OCI-LY3 (cell line): ENCODE data around the gene AQP2.

Experiments
- H2AFZ ChIP-seq: fragments of 200-600, 300-600 bp; shearing (Covaris generic); 2 replicates; pipeline ENCODE4 v1.6.0; 2014; ENCODE audit warnings: antibody characterized with exemption, low read depth, low read length
- H3K27ac ChIP-seq: fragments of 200-600, 300-600 bp; sonication (generic); 2 replicates; pipeline ENCODE4 v1.5.1; 2014; ENCODE audit warnings: mild to moderate bottlenecking, low read length, moderate library complexity, mixed read lengths
- H3K27me3 ChIP-seq: fragments of 200-600, 300-600 bp; sonication (generic); 2 replicates; pipeline ENCODE4 v1.6.1; 2014; ENCODE audit warnings: low read depth, low read length, mixed read lengths
- H3K36me3 ChIP-seq: fragments of 200-600, 300-600 bp; sonication (generic); replicated peaks from 2 replicates; pipeline ENCODE3; 2014; ENCODE audit warnings: low read depth, low read length, mixed read lengths
- H3K4me1 ChIP-seq: fragments of 300-600, 200-600 bp; sonication (generic); 2 replicates; pipeline ENCODE4 v1.6.1; 2014; ENCODE audit warnings: low read length, mixed read lengths
- H3K4me2 ChIP-seq: fragments of 200-600, 300-600 bp; sonication (generic); 2 replicates; pipeline ENCODE4 v1.6.1; 2014; ENCODE audit warnings: low read length, mixed read lengths
- H3K4me3 ChIP-seq: fragments of 300-600, 200-600 bp; sonication (generic); 2 replicates; pipeline ENCODE4 v1.5.1; 2014; ENCODE audit warnings: antibody characterized with exemption, mild to moderate bottlenecking, low read length, moderate library complexity
- H3K79me2 ChIP-seq: fragments of 300-600, 200-600 bp; shearing (Covaris generic); 2 replicates; pipeline ENCODE4 v1.6.1; 2014; ENCODE audit warnings: mild to moderate bottlenecking, low read length, mixed read lengths
- H3K9ac ChIP-seq: fragments of 300-600, 200-600 bp; shearing (Covaris generic); 2 replicates; pipeline ENCODE4 v1.6.0; 2014; ENCODE audit warnings: mild to moderate bottlenecking, low read length, moderate library complexity
- H3K9me3 ChIP-seq: fragments of 200-600, 300-600 bp; shearing (Covaris generic); 2 replicates; pipeline ENCODE4 v1.6.1; 2014; ENCODE audit warnings: low read length, mixed read lengths; ENCODE audit not compliant: insufficient read depth
- H4K20me1 ChIP-seq: fragments of 200-600, 300-600 bp; sonication (generic); 2 replicates; pipeline ENCODE4 v1.6.1; 2016; ENCODE audit warnings: low read length, mixed read lengths; ENCODE audit not compliant: insufficient read depth
- EZH2phosphoT487 ChIP-seq: fragments of 200-600 bp; shearing (Covaris generic); IDR thresholded peaks from 2 replicates; pipeline ENCODE4 v1.6.1; 2018; ENCODE audit warnings: antibody characterized with exemption, mixed run types, low read depth
- TF ChIP-seq, protein P1 (sequence below): fragments of 200-600, 300-600 bp; sonication (generic); IDR thresholded peaks from 2 replicates; pipeline ENCODE4 v1.5.1; 2014; ENCODE audit warnings: antibody characterized with exemption, low read length, low read depth

The AQP2 gene

GRCh38 chr12:49974231-49974675 is 23.7 kb downstream of the AQP2 start:
- Histone ChIP-seq H3K4me2 (no peak overlapping the region), H3K79me2 (no peaks in the 10 kb centered on the region), H3K4me3 (no peak overlapping the region), H3K36me3 (no peaks in the 10 kb centered on the region), H4K20me1 (no peaks in the 10 kb centered on the region), H3K9me3 (no peaks in the 10 kb centered on the region), H3K9ac (no peak overlapping the region), H3K27me3 (peaks cover 21% of the 10 kb centered on the region), H2AFZ (no peak overlapping the region), H3K27ac (no peak overlapping the region), H3K4me1 (no peaks in the 10 kb centered on the region)
- no peak for TF ChIP-seq EZH2phosphoT487
- TF ChIP-seq, protein P1, sequence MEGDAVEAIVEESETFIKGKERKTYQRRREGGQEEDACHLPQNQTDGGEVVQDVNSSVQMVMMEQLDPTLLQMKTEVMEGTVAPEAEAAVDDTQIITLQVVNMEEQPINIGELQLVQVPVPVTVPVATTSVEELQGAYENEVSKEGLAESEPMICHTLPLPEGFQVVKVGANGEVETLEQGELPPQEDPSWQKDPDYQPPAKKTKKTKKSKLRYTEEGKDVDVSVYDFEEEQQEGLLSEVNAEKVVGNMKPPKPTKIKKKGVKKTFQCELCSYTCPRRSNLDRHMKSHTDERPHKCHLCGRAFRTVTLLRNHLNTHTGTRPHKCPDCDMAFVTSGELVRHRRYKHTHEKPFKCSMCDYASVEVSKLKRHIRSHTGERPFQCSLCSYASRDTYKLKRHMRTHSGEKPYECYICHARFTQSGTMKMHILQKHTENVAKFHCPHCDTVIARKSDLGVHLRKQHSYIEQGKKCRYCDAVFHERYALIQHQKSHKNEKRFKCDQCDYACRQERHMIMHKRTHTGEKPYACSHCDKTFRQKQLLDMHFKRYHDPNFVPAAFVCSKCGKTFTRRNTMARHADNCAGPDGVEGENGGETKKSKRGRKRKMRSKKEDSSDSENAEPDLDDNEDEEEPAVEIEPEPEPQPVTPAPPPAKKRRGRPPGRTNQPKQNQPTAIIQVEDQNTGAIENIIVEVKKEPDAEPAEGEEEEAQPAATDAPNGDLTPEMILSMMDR: no peak

DNA sequence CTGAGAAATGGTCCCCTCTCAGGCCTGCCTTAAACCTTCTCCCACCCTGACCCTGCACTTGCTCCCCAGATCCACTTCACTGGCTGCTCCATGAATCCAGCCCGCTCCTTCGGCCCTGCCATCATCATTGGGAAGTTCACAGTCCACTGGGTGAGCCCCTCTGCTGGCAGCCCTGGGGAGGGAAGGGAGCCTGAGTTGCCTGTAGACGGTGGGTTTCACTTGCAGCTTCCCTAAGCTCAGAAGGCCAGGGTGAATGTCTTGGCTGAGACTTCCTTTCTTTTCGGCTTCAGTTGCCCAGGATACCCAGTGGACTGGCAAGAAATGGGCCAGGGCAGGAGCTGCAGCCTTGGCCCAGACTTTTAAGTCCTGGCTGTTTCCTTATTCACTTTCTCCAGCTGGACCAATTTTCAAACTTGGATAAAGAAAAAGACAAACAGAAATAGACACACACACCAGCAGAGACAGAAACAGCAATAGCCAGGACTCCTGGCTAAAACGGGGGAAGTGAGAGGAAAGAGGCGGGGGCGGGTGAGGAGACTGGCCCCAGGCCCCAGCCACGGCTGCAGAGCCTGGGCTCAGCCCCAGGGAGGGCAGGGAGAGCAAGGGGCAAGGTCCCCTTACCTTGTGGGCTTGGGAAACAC is 24.3 kb downstream of the AQP2 start:
- Histone ChIP-seq H3K27ac (no peak overlapping the region), H3K4me3 (no peak overlapping the region), H3K4me1 (no peaks in the 10 kb centered on the region), H4K20me1 (no peaks in the 10 kb centered on the region), H3K4me2 (no peak overlapping the region), H3K27me3 (peaks cover 21% of the 10 kb centered on the region), H3K79me2 (no peaks in the 10 kb centered on the region), H3K36me3 (no peaks in the 10 kb centered on the region), H3K9me3 (no peaks in the 10 kb centered on the region), H2AFZ (no peak overlapping the region), H3K9ac (no peak overlapping the region)
- TF ChIP-seq, protein P1: no peak
- TF ChIP-seq EZH2phosphoT487: no peak

DNA sequence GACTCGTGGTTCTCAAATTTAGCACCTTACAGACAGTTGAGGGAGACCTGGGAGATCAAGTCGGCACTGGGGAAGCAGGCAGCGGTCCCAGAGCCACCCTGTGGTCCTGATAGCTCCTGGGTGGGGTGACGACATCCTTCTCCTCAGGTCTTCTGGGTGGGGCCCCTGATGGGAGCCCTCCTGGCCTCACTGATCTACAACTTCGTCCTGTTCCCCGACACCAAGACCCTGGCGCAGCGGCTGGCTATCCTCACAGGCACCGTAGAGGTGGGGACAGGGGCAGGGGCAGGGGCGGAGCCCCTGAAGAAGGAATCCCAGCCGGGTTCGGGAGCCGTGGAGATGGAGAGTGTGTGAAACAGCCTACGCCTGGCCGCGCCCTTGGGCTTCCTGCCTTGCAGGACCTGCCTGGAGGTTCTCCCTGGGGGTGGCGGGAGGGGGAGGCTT is 24.8 kb downstream of the AQP2 start:
- no peaks in the 10 kb centered on the region for H3K4me1 ChIP-seq
- H4K20me1 ChIP-seq: no peaks in the 10 kb centered on the region
- H3K4me3 ChIP-seq: no peak overlapping the region
- no peak overlapping the region for H3K4me2 ChIP-seq
- no peaks in the 10 kb centered on the region for H3K9me3 ChIP-seq
- H3K9ac ChIP-seq: no peak overlapping the region
- H3K79me2 ChIP-seq: no peaks in the 10 kb centered on the region
- TF ChIP-seq EZH2phosphoT487: no peak
- TF ChIP-seq, protein P1: no peak
- no peak overlapping the region for H3K27ac ChIP-seq
- H2AFZ ChIP-seq: no peak overlapping the region
- peaks cover 16% of the 10 kb centered on the region for H3K27me3 ChIP-seq
- no peaks in the 10 kb centered on the region for H3K36me3 ChIP-seq

- H3K4me2 ChIP-seq: no peak overlapping the region
- no peaks in the 10 kb centered on the region for H3K36me3 ChIP-seq
- peaks cover 5% of the 10 kb centered on the region; the same call in 1 of the 2 replicates for H3K27me3 ChIP-seq
- H3K9me3 ChIP-seq: no peaks in the 10 kb centered on the region
- no peak overlapping the region for H3K27ac ChIP-seq
- no peak overlapping the region for H2AFZ ChIP-seq
- no peaks in the 10 kb centered on the region for H3K79me2 ChIP-seq
- H3K4me3 ChIP-seq: no peak overlapping the region
- TF ChIP-seq, protein P1: no peak
- TF ChIP-seq EZH2phosphoT487: no peak
- no peaks in the 10 kb centered on the region for H3K4me1 ChIP-seq
- H4K20me1 ChIP-seq: no peaks in the 10 kb centered on the region
- H3K9ac ChIP-seq: no peak overlapping the region
These were observed 26.0 kb downstream of the AQP2 start for GRCh38 chr12:49976557-49976956.
